ENCODE data around the gene OTULIN.

GRCh38 chr5:14700478-14701436 is 36.2 kb downstream of the OTULIN start:
- TF ChIP-seq CTCF (conservative IDR thresholded peaks at IDR 0.05; ENCODE audit: low read depth, low read length) = no peak
- TF ChIP-seq MAFK (IDR thresholded peaks at IDR 0.05; ENCODE audit: low read depth, low read length) = no peak
- TF ChIP-seq RAD21 (IDR thresholded peaks at IDR 0.05; ENCODE audit: low read length) = no peak
- no peak for TF ChIP-seq ELK1 (IDR thresholded peaks at IDR 0.05; ENCODE audit: borderline replicate concordance, low read depth, low read length)
- no peak for TF ChIP-seq POLR2A (IDR thresholded peaks at IDR 0.05; ENCODE audit: low read depth, low read length)

Measured in IMR-90 (cell line).